ENCODE measurements around the gene PTTG1IP2.

GRCh38 chr7:90465816-90466215, 3.6 kb upstream of the PTTG1IP2 start:
- TF ChIP-seq, protein P1, sequence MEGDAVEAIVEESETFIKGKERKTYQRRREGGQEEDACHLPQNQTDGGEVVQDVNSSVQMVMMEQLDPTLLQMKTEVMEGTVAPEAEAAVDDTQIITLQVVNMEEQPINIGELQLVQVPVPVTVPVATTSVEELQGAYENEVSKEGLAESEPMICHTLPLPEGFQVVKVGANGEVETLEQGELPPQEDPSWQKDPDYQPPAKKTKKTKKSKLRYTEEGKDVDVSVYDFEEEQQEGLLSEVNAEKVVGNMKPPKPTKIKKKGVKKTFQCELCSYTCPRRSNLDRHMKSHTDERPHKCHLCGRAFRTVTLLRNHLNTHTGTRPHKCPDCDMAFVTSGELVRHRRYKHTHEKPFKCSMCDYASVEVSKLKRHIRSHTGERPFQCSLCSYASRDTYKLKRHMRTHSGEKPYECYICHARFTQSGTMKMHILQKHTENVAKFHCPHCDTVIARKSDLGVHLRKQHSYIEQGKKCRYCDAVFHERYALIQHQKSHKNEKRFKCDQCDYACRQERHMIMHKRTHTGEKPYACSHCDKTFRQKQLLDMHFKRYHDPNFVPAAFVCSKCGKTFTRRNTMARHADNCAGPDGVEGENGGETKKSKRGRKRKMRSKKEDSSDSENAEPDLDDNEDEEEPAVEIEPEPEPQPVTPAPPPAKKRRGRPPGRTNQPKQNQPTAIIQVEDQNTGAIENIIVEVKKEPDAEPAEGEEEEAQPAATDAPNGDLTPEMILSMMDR (conservative IDR thresholded peaks at IDR 0.05; ENCODE audit: low read length), result no peak
- no peak for TF ChIP-seq EZH2phosphoT487 (IDR thresholded peaks at IDR 0.05; ENCODE audit: borderline replicate concordance, low read depth, low read length)
